SU-DHL-6 (cell line): ENCODE results near the gene FAM229A.

Experiments
- EZH2phosphoT487 ChIP-seq: fragments of 200-600 bp; sonication (generic), shearing (Covaris generic); conservative IDR thresholded peaks from 2 replicates; pipeline ENCODE4 v1.6.1; 2018; ENCODE audit warnings: mild to moderate bottlenecking, antibody characterized with exemption, low read length, moderate library complexity, mixed read lengths
- TF ChIP-seq, protein P1 (sequence below): fragments of 200-600 bp; sonication (generic); IDR thresholded peaks from one replicate; pipeline ENCODE4 v1.5.1; 2017; ENCODE audit warnings: antibody characterized with exemption, mild to moderate bottlenecking, low read length, moderate library complexity; ENCODE audit not compliant: insufficient read depth, poor library complexity, severe bottlenecking

GRCh38 chr1:32318127-32318869 is 44.0 kb downstream of the FAM229A start:
- TF ChIP-seq, protein P1, sequence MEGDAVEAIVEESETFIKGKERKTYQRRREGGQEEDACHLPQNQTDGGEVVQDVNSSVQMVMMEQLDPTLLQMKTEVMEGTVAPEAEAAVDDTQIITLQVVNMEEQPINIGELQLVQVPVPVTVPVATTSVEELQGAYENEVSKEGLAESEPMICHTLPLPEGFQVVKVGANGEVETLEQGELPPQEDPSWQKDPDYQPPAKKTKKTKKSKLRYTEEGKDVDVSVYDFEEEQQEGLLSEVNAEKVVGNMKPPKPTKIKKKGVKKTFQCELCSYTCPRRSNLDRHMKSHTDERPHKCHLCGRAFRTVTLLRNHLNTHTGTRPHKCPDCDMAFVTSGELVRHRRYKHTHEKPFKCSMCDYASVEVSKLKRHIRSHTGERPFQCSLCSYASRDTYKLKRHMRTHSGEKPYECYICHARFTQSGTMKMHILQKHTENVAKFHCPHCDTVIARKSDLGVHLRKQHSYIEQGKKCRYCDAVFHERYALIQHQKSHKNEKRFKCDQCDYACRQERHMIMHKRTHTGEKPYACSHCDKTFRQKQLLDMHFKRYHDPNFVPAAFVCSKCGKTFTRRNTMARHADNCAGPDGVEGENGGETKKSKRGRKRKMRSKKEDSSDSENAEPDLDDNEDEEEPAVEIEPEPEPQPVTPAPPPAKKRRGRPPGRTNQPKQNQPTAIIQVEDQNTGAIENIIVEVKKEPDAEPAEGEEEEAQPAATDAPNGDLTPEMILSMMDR, result no peak
- TF ChIP-seq EZH2phosphoT487, result no peak
